ENCODE results near the gene SLAMF1. TPM values are rescaled to one million over a fixed set of nuclear protein-coding genes. Genes with fewer than 3 reads are reported as not detected.
"Not testable (repeated sequence)": the region's sequence is repeated elsewhere in the genome, so short reads cannot be mapped to it uniquely, and the experiment has no call there.

SLAMF1 gene
- total RNA-seq, 1 donor: not detected

DNA sequence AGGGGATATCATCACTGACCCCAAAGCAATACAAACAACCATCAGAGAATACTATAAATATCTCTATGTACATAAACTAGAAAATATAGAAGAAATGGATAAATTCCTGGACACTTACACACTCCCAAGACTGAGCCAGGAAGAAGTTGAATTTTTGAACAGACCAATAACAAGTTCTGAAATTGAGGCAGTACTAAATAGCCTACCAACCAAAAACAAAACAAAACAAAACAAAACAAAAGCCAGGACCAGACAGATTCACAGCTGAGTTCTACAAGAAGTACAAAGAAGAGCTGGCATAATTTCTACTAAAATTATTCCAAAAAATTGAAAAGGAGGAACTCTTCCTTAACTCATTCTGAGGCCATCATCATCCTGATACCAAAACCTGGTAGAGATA, 86.0 kb downstream of the SLAMF1 start:
- no peak overlapping the region for H3K27ac ChIP-seq (ENCODE audit: low read depth, low read length)
- TF ChIP-seq, protein P1, sequence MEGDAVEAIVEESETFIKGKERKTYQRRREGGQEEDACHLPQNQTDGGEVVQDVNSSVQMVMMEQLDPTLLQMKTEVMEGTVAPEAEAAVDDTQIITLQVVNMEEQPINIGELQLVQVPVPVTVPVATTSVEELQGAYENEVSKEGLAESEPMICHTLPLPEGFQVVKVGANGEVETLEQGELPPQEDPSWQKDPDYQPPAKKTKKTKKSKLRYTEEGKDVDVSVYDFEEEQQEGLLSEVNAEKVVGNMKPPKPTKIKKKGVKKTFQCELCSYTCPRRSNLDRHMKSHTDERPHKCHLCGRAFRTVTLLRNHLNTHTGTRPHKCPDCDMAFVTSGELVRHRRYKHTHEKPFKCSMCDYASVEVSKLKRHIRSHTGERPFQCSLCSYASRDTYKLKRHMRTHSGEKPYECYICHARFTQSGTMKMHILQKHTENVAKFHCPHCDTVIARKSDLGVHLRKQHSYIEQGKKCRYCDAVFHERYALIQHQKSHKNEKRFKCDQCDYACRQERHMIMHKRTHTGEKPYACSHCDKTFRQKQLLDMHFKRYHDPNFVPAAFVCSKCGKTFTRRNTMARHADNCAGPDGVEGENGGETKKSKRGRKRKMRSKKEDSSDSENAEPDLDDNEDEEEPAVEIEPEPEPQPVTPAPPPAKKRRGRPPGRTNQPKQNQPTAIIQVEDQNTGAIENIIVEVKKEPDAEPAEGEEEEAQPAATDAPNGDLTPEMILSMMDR (IDR thresholded peaks at IDR 0.05; ENCODE audit: extremely low read depth, low read depth, low read length): no peak
- no peak overlapping the region for H3K4me3 ChIP-seq (ENCODE audit: insufficient read depth, low read length)
- H3K9me3 ChIP-seq (ENCODE audit: low read depth, low read length): no peaks in the 10 kb centered on the region
- H3K79me2 ChIP-seq (ENCODE audit: insufficient read depth, low read length): no peaks in the 10 kb centered on the region
- H3K4me1 ChIP-seq (ENCODE audit: insufficient read depth, low read length): no peaks in the 10 kb centered on the region
- H2AFZ ChIP-seq (ENCODE audit: low read length): no peak overlapping the region
- H3K4me2 ChIP-seq (ENCODE audit: insufficient read depth, low read length): no peak overlapping the region
- no peaks in the 10 kb centered on the region for H3K36me3 ChIP-seq (ENCODE audit: insufficient read depth, low read length)
- DNase-seq (ENCODE audit: insufficient read length, low spot score, missing footprints): no peak
- H3K27me3 ChIP-seq (ENCODE audit: insufficient read depth, low read length): no peaks in the 10 kb centered on the region
- H4K20me1 ChIP-seq (ENCODE audit: insufficient read depth, low read length): no peaks in the 10 kb centered on the region

DNA sequence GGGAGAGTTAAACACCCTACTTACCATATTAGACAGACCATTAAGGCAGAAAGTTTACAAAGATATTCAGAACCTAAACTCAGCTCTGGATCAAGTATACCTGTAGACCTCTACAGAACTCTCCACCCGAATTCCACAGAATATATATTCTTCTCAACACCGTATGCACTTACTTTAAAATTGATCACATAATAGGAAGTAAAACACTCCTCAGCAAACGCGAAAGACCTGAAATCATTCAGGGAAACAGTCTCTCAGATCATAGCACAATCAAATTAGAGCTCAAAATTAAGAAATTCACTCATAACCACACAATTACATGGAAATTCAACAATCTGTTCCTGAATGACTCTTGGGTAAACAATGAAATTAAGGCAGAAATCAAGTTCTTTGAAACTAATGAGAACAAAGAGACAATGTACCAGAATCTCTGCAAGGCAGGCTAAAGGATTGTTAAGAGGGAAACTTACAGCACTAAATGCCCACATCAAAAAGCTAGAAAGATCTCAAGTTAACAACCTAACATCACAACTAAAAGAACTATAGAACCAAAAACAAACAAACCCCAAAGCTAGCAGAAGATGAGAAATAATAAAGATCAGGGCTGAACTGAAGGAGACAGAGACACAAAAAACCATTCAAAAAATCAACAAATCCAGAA, 86.7 kb downstream of the SLAMF1 start:
- H3K27ac ChIP-seq (ENCODE audit: low read depth, low read length): no peak overlapping the region
- no peaks in the 10 kb centered on the region for H3K9me3 ChIP-seq (ENCODE audit: low read depth, low read length)
- no peaks in the 10 kb centered on the region for H3K27me3 ChIP-seq (ENCODE audit: insufficient read depth, low read length)
- H2AFZ ChIP-seq (ENCODE audit: low read length): no peak overlapping the region
- H3K79me2 ChIP-seq (ENCODE audit: insufficient read depth, low read length): no peaks in the 10 kb centered on the region
- no peaks in the 10 kb centered on the region for H3K4me1 ChIP-seq (ENCODE audit: insufficient read depth, low read length)
- H3K36me3 ChIP-seq (ENCODE audit: insufficient read depth, low read length): no peaks in the 10 kb centered on the region
- H4K20me1 ChIP-seq (ENCODE audit: insufficient read depth, low read length): no peaks in the 10 kb centered on the region
- H3K4me2 ChIP-seq (ENCODE audit: insufficient read depth, low read length): no peak overlapping the region
- H3K4me3 ChIP-seq (ENCODE audit: insufficient read depth, low read length): no peak overlapping the region
- DNase-seq (ENCODE audit: insufficient read length, low spot score, missing footprints): no peak
- TF ChIP-seq, protein P1 (IDR thresholded peaks at IDR 0.05; ENCODE audit: extremely low read depth, low read depth, low read length): no peak

DNA sequence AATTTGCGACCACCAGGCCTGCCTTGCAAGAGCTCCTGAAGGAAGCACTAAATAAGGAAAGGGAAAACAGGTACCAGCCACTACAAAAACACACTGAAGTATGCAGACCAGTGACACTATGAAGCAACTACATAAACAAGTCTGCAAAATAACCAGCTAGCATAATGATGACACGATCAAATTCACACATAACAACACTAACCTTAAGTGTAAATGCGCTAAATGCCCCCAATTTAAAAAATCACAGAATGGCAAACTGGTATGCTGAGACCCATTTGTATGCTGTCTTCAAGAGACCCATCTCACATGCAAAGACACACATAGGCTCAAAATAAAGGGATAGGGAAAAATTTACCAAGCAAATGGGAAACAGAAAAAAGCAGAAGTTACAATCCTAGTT, 87.4 kb downstream of the SLAMF1 start:
- not testable (repeated sequence) for H4K20me1 ChIP-seq (ENCODE audit: insufficient read depth, low read length); DNase-seq (ENCODE audit: insufficient read length, low spot score, missing footprints); H3K36me3 ChIP-seq (ENCODE audit: insufficient read depth, low read length); H3K4me3 ChIP-seq (ENCODE audit: insufficient read depth, low read length); H3K27ac ChIP-seq (ENCODE audit: low read depth, low read length); H3K79me2 ChIP-seq (ENCODE audit: insufficient read depth, low read length); H3K27me3 ChIP-seq (ENCODE audit: insufficient read depth, low read length); H3K4me2 ChIP-seq (ENCODE audit: insufficient read depth, low read length); H2AFZ ChIP-seq (ENCODE audit: low read length); H3K4me1 ChIP-seq (ENCODE audit: insufficient read depth, low read length); H3K9me3 ChIP-seq (ENCODE audit: low read depth, low read length)

DNA sequence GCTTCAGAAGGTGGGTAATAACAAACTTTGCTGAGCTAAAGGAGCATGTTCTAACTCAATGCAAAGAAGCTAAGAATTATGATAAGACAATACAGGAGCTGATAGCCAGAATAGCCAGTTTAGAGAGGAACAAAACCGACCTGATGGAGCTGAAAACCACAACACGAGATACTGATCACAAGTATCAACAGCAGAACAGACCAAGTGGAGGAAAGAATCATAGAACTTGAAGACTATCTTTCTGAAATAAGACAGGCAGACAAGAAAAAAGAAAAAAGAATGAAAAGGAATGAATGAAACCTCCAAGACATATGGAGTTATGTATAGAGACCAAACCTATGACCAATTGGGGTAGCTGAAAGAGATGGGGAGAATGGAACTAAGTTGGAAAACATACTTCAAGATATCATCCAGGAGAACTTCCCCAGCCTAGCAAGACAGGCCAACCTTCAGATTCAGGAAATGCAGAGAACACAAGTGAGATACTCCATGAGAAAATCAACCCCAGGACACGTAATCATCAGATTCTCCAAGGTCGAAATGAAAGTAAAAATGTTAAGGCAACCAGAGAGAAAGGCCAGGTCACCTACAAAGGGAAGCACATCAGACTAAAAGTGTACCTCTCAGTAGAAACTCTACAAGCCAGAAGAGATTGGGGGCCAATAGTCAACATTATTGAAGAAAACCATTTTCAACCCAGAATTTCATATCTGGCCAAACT, 88.0 kb downstream of the SLAMF1 start:
- TF ChIP-seq, protein P1 (IDR thresholded peaks at IDR 0.05; ENCODE audit: extremely low read depth, low read depth, low read length): no peak
- H3K79me2 ChIP-seq (ENCODE audit: insufficient read depth, low read length): no peaks in the 10 kb centered on the region
- no peak overlapping the region for H3K4me2 ChIP-seq (ENCODE audit: insufficient read depth, low read length)

More for the DNA sequence above, 88.0 kb downstream of the SLAMF1 start:
- H3K27ac ChIP-seq (ENCODE audit: low read depth, low read length): no peak overlapping the region
- H3K36me3 ChIP-seq (ENCODE audit: insufficient read depth, low read length): no peaks in the 10 kb centered on the region
- H3K9me3 ChIP-seq (ENCODE audit: low read depth, low read length): no peaks in the 10 kb centered on the region
- H3K4me3 ChIP-seq (ENCODE audit: insufficient read depth, low read length): no peak overlapping the region
- no peak for DNase-seq (ENCODE audit: insufficient read length, low spot score, missing footprints)
- no peaks in the 10 kb centered on the region for H3K27me3 ChIP-seq (ENCODE audit: insufficient read depth, low read length)
- H2AFZ ChIP-seq (ENCODE audit: low read length): no peak overlapping the region
- H4K20me1 ChIP-seq (ENCODE audit: insufficient read depth, low read length): no peaks in the 10 kb centered on the region
- H3K4me1 ChIP-seq (ENCODE audit: insufficient read depth, low read length): no peaks in the 10 kb centered on the region

Other genes with a start within 250 kb of the SLAMF1 start
- gene VANGL2, start 246.5 kb downstream of the SLAMF1 start, total RNA-seq: under 0.01 TPM in 1 of 2 replicates, not detected in the other
- not detected in 2 replicates for gene SLAMF6, start 123.8 kb downstream of the SLAMF1 start, total RNA-seq
- gene CD84, start 67.5 kb downstream of the SLAMF1 start, total RNA-seq: 0.29 and 0.36 TPM in 2 replicates
- gene CD48, start 64.8 kb upstream of the SLAMF1 start, total RNA-seq: under 0.01 TPM in 1 of 2 replicates, not detected in the other
- gene SLAMF7, start 92.2 kb upstream of the SLAMF1 start, total RNA-seq: under 0.01 TPM in 1 of 2 replicates, not detected in the other
- gene LY9, start 149.1 kb upstream of the SLAMF1 start, total RNA-seq: not detected in 2 replicates
- not detected in 2 replicates for gene CD244, start 215.8 kb upstream of the SLAMF1 start, total RNA-seq
- gene ITLN1, start 238.1 kb upstream of the SLAMF1 start, total RNA-seq: not detected in 2 replicates

Data from osteoblast (primary cell).